ENCODE measurements around the gene SLCO2A1. TPM values are rescaled to one million over a fixed set of nuclear protein-coding genes. Genes with fewer than 3 reads are reported as not detected.

The SLCO2A1 gene
- total and polyA plus RNA-seq, 8 donors = 34.7 to 180 (median 57.6) TPM

DNA sequence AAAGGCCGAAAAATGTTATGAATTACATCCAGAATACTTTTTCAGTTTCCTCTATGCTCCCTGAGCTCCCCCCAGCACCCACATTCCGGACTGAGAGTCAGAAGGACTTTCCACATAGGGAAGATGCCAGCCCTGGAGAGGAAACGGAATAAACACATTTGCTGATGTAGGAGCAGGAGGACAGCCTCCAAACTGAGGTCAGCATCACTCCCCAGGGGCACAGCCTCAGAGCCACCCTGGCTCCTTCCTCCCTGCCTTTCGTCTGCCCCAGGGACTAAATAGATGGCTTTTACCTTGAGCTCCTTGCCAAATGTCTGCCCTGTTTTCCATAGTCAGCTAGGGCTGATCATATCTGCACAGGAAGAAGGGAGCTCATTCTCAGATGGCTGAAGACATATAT is 22.6 kb upstream of the SLCO2A1 start:
- ATAC-seq (no peak), DNase-seq (no peak)
- no peaks in the 10 kb centered on the region for H3K27me3 ChIP-seq
- no peaks in the 10 kb centered on the region for H3K9me3 ChIP-seq
- intact Hi-C loops (cut with DNase I) = no loop called here
- TF ChIP-seq, protein P1, sequence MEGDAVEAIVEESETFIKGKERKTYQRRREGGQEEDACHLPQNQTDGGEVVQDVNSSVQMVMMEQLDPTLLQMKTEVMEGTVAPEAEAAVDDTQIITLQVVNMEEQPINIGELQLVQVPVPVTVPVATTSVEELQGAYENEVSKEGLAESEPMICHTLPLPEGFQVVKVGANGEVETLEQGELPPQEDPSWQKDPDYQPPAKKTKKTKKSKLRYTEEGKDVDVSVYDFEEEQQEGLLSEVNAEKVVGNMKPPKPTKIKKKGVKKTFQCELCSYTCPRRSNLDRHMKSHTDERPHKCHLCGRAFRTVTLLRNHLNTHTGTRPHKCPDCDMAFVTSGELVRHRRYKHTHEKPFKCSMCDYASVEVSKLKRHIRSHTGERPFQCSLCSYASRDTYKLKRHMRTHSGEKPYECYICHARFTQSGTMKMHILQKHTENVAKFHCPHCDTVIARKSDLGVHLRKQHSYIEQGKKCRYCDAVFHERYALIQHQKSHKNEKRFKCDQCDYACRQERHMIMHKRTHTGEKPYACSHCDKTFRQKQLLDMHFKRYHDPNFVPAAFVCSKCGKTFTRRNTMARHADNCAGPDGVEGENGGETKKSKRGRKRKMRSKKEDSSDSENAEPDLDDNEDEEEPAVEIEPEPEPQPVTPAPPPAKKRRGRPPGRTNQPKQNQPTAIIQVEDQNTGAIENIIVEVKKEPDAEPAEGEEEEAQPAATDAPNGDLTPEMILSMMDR (IDR thresholded peaks at IDR 0.05) = no peak
- peaks cover 3 to 6% of the 10 kb centered on the region in 2 donors for H3K4me1 ChIP-seq
- H3K36me3 ChIP-seq = no peaks in the 10 kb centered on the region
- no peak overlapping the region for H3K4me3 ChIP-seq
- H3K27ac ChIP-seq = no peak overlapping the region

DNA sequence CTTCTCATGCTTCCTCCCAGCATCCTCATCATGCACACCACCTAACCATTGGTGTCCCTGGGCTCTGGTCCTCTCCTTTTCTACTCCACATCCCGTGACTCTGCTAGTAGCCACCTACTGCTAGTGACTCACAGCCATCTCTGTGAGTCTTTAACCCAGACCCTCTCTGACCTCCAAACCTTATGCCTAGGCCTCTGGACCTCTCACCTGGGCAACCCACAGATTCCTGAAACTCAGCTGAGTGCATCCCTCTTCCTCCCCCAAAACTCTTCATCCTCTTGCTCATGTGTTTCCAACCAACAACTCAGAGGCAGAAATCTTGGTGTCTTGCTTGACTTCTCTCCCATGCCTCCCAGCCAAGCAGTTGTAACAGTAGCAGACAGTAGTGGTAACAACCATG is 20.0 kb upstream of the SLCO2A1 start:
- TF ChIP-seq, protein P1 (IDR thresholded peaks at IDR 0.05) = no peak
- Histone ChIP-seq H3K27me3 (no peaks in the 10 kb centered on the region), H3K27ac (no peak overlapping the region), H3K36me3 (no peaks in the 10 kb centered on the region), H3K4me3 (no peak overlapping the region), H3K4me1 (no peaks in the 10 kb centered on the region), H3K9me3 (peaks cover 0 to 13% of the 10 kb centered on the region in 2 donors)
- DNase-seq (no peak), ATAC-seq (no peak)
- intact Hi-C loops (cut with DNase I) = no loop called here

DNA sequence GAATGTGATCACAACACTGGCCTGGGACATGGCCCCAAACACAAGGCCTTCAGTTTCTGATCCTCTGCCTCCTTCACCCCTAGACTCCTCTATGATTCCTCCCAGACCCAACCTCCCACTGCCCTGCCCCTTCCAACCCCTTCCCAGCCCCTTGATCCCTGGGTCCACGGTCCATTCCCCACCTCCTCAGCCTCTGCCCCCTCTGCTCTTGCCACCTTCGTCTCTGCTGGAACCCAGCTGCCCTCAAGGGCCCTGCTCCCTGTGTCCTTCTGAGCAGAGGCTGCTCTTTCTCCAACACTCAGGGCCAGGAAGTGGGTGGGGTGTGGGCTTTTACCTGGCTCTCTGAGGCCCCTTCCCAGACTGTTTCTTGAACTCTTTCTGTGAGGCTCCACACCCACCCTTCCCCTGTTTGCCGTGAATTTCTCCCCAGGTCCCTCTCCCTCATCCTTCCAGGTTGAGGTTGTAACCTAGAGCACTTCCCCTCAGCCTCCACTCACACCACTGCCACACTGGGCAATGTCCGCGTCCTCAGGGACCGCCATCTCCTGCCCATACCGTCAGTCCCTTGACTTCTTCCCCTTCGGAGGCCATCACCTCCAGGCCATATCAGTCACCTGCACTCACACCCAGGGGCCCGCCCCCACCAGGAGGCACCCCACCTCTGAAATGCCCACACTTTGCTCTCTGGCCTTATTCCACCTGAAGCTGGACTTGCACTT is 18.7 kb upstream of the SLCO2A1 start:
- H3K9me3 ChIP-seq = peaks cover 0 to 25% of the 10 kb centered on the region in 2 donors
- no peaks in the 10 kb centered on the region for H3K36me3 ChIP-seq
- ATAC-seq (no peak), DNase-seq (no peak)
- no peak overlapping the region for H3K4me3 ChIP-seq
- intact Hi-C loops (cut with DNase I) = no loop called here
- H3K4me1 ChIP-seq = no peaks in the 10 kb centered on the region
- no peaks in the 10 kb centered on the region for H3K27me3 ChIP-seq
- H3K27ac ChIP-seq = no peak overlapping the region
- TF ChIP-seq, protein P1 (IDR thresholded peaks at IDR 0.05) = no peak

DNA sequence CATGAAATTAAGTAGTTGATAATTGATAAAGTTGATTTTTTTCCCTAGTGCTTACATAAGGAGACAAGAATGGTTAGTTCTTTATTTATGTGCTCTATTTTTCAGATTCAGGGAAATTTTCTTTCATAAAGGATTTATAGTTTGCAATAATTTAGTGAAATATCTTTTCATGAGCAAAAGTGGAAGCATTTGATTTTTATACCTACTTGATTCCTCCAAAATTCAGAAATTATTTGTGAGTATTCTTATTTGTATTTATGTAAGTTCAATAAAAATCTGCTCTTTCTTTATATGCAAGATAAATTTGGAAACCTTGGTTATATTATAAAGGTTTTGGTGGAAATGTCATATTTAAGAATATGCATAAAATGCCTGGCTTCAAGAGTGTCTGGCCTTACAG is 14.7 kb upstream of the SLCO2A1 start:
- Histone ChIP-seq H3K27ac (no peak overlapping the region), H3K27me3 (no peaks in the 10 kb centered on the region), H3K4me3 (no peak overlapping the region), H3K4me1 (no peaks in the 10 kb centered on the region), H3K36me3 (no peaks in the 10 kb centered on the region), H3K9me3 (peaks cover 0 to 35% of the 10 kb centered on the region in 2 donors)
- TF ChIP-seq, protein P1 (IDR thresholded peaks at IDR 0.05) = no peak
- no peak for ATAC-seq
- DNase-seq = no peak
- intact Hi-C loops (cut with DNase I) = no loop called here

DNA sequence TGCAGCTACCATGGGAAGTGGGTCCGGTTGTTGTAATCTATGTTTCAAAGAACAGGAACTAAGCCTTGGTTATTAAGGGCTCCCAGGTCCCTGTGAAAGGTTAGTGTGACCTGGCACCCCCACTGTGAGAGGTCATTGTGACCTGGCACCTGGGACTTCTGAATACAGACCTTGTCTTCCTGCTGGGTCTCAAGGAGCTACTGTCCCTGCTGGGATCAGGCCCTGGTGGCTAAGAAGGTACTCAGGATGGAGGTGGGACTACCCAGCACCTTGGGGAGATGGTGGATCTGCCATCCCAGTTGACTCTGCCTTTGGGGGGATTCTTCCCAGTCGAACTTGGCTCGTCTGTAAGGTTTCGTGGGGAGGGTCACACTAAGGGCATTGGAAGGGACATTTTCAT is 10.3 kb upstream of the SLCO2A1 start:
- Histone ChIP-seq H3K4me1 (no peaks in the 10 kb centered on the region), H3K27ac (no peak overlapping the region), H3K27me3 (no peaks in the 10 kb centered on the region), H3K36me3 (no peaks in the 10 kb centered on the region), H3K9me3 (peaks cover 0 to 25% of the 10 kb centered on the region in 2 donors), H3K4me3 (no peak overlapping the region)
- TF ChIP-seq, protein P1 (IDR thresholded peaks at IDR 0.05) = no peak
- DNase-seq (no peak), ATAC-seq (no peak)
- intact Hi-C loops (cut with DNase I) = no loop called here
